Measurements from ENCODE around the gene RELCH.
"Not testable (repeated sequence)": the region's sequence is repeated elsewhere in the genome, so short reads cannot be mapped to it uniquely, and the experiment has no call there.

The RELCH gene

GRCh38 chr18:62157843-62158242 lies 29.2 kb upstream of the RELCH start:
- TF ChIP-seq ZFX (IDR thresholded peaks at IDR 0.05; ENCODE audit: borderline replicate concordance) (no peak), CTCF (IDR thresholded peaks at IDR 0.05) (no peak)
- H3K27ac ChIP-seq: no peak overlapping the region

- TF ChIP-seq ZFX (IDR thresholded peaks at IDR 0.05; ENCODE audit: borderline replicate concordance) (no peak), CTCF (IDR thresholded peaks at IDR 0.05) (no peak)
- no peak overlapping the region for H3K27ac ChIP-seq
Measured at GRCh38 chr18:62164310-62164709, 22.7 kb upstream of the RELCH start.

GRCh38 chr18:62164855-62165487 lies 22.1 kb upstream of the RELCH start:
- TF ChIP-seq CTCF (IDR thresholded peaks at IDR 0.05): no peak
- no peak for TF ChIP-seq ZFX (IDR thresholded peaks at IDR 0.05; ENCODE audit: borderline replicate concordance)
- H3K27ac ChIP-seq: no peak overlapping the region

- TF ChIP-seq ZFX (IDR thresholded peaks at IDR 0.05; ENCODE audit: borderline replicate concordance) (no peak), CTCF (IDR thresholded peaks at IDR 0.05) (no peak)
- no peak overlapping the region for H3K27ac ChIP-seq
Measured at GRCh38 chr18:62165583-62165982, 21.5 kb upstream of the RELCH start.

- not testable (repeated sequence) for H3K27ac ChIP-seq
Measured at GRCh38 chr18:62166524-62166923, 20.5 kb upstream of the RELCH start.

- TF ChIP-seq ZFX (IDR thresholded peaks at IDR 0.05; ENCODE audit: borderline replicate concordance): no peak
- no peak for TF ChIP-seq CTCF (IDR thresholded peaks at IDR 0.05)
- no peak overlapping the region for H3K27ac ChIP-seq
Measured at GRCh38 chr18:62170857-62171256, 16.2 kb upstream of the RELCH start.

- TF ChIP-seq CTCF (IDR thresholded peaks at IDR 0.05) (no peak), ZFX (IDR thresholded peaks at IDR 0.05; ENCODE audit: borderline replicate concordance) (no peak)
- H3K27ac ChIP-seq: no peak overlapping the region
Measured at GRCh38 chr18:62172298-62172697, 14.8 kb upstream of the RELCH start.

- no peak overlapping the region for H3K27ac ChIP-seq
- no peak for TF ChIP-seq ZFX (IDR thresholded peaks at IDR 0.05; ENCODE audit: borderline replicate concordance)
- no peak for TF ChIP-seq CTCF (IDR thresholded peaks at IDR 0.05)
Measured at GRCh38 chr18:62175521-62175920, 11.5 kb upstream of the RELCH start.

Data from 22Rv1 (cell line).